Measurements from ENCODE around the gene ALG11. TPM values are rescaled to one million over a fixed set of nuclear protein-coding genes. Genes with fewer than 3 reads are reported as not detected.

ALG11 gene
- total and polyA plus RNA-seq, 4 donors = 5.4 to 34.5 (median 11.9) TPM

GRCh38 chr13:51995677-51996551 lies 16.3 kb upstream of the ALG11 start:
- Histone ChIP-seq H3K27ac (ENCODE audit: low read depth in 1 of 2, low read length in 2 of 2) (peak overlapping the region; percentile 43 to 60), H3K27me3 (ENCODE audit: control insufficient read depth in 4 of 4, insufficient read depth in 4 of 4, low read length in 3 of 4) (no peaks in the 10 kb centered on the region), H3K9me3 (ENCODE audit: control insufficient read depth in 4 of 4, low read length in 3 of 4) (no peaks in the 10 kb centered on the region), H3K4me3 (ENCODE audit: low read depth in 1 of 3, low read length in 3 of 3) (no peak overlapping the region), H3K4me1 (ENCODE audit: control insufficient read depth in 4 of 4, insufficient read depth in 4 of 4, low read length in 3 of 4) (peaks cover 10 to 60% (median 54%) of the 10 kb centered on the region in 4 donors), H3K36me3 (ENCODE audit: control insufficient read depth in 4 of 4, insufficient read depth in 3 of 4, low read depth in 1 of 4, low read length in 3 of 4) (no peaks in the 10 kb centered on the region), H3K9ac (ENCODE audit: low read depth in 1 of 2, low read length in 2 of 2) (no peak overlapping the region)
- WGBS = 45% methylated on average over 9 of the region's 9 CpGs
- peak; percentile 31 to 51 for TF ChIP-seq RAD21 (IDR thresholded peaks at IDR 0.05)
- TF ChIP-seq TAF1 (conservative IDR thresholded peaks at IDR 0.05) = no peak
- TF ChIP-seq FOXA2 (IDR thresholded peaks at IDR 0.05) = peak; percentile 58
- peak; percentile 59 to 83 for TF ChIP-seq HNF4A (conservative IDR thresholded peaks at IDR 0.05)
- peak; percentile 68 for TF ChIP-seq SP1 (IDR thresholded peaks at IDR 0.05)
- TF ChIP-seq JUND (IDR thresholded peaks at IDR 0.05) = peak; percentile 53 to 90
- TF ChIP-seq RXRA (IDR thresholded peaks at IDR 0.05) = peak; percentile 57 to 85
- peak; percentile 27 for TF ChIP-seq FOXA1 (IDR thresholded peaks at IDR 0.05)
- TF ChIP-seq ZBTB33 (IDR thresholded peaks at IDR 0.05) = peak; percentile 97
- TF ChIP-seq MAX (IDR thresholded peaks at IDR 0.05) = peak; percentile 73
- no peak for TF ChIP-seq YY1 (IDR thresholded peaks at IDR 0.05)
- TF ChIP-seq REST (IDR thresholded peaks at IDR 0.05) = peak; percentile 82
- no peak for TF ChIP-seq NR2F2 (IDR thresholded peaks at IDR 0.05)
- no peak for TF ChIP-seq ATF3 (IDR thresholded peaks at IDR 0.05)
- DNase-seq (ENCODE audit: low spot score) = no peak

GRCh38 chr13:51996641-51997040 lies 15.6 kb upstream of the ALG11 start:
- peak overlapping the region in 1 of 2 donors; percentile 60 for H3K27ac ChIP-seq (ENCODE audit: low read depth in 1 of 2, low read length in 2 of 2)
- no peak overlapping the region for H3K9ac ChIP-seq (ENCODE audit: low read depth in 1 of 2, low read length in 2 of 2)
- 93% methylated on average over 4 of the region's 4 CpGs for WGBS
- TF ChIP-seq SP1 (IDR thresholded peaks at IDR 0.05) (no peak), GABPA (IDR thresholded peaks at IDR 0.05 in 1 of 2, conservative IDR thresholded peaks at IDR 0.05 in 1 of 2) (no peak), RXRA (IDR thresholded peaks at IDR 0.05) (no peak), MAX (IDR thresholded peaks at IDR 0.05) (no peak), FOXA1 (IDR thresholded peaks at IDR 0.05) (no peak), TAF1 (conservative IDR thresholded peaks at IDR 0.05) (no peak), CTCF (IDR thresholded peaks at IDR 0.05; ENCODE audit: low read depth, low read length, missing input control) (no peak), REST (IDR thresholded peaks at IDR 0.05) (no peak)
- H3K27me3 ChIP-seq (ENCODE audit: control insufficient read depth in 4 of 4, insufficient read depth in 4 of 4, low read length in 3 of 4) = no peaks in the 10 kb centered on the region
- peaks cover 10 to 60% (median 54%) of the 10 kb centered on the region in 4 donors for H3K4me1 ChIP-seq (ENCODE audit: control insufficient read depth in 4 of 4, insufficient read depth in 4 of 4, low read length in 3 of 4)
- no peaks in the 10 kb centered on the region for H3K9me3 ChIP-seq (ENCODE audit: control insufficient read depth in 4 of 4, low read length in 3 of 4)
- DNase-seq (ENCODE audit: low spot score) = no peak
- H3K4me3 ChIP-seq (ENCODE audit: low read depth in 1 of 3, low read length in 3 of 3) = no peak overlapping the region
- H3K36me3 ChIP-seq (ENCODE audit: control insufficient read depth in 4 of 4, insufficient read depth in 3 of 4, low read depth in 1 of 4, low read length in 3 of 4) = no peaks in the 10 kb centered on the region

Measured in liver (tissue), 9 donors.